Panc1 (cell line): ENCODE measurements around the gene MRGPRX4.

Experiments used
- POLR2AphosphoS5 ChIP-seq: IDR thresholded peaks from 2 replicates; pipeline ENCODE4 v1.6.1; 2012; ENCODE audit warnings: mild to moderate bottlenecking, low read depth, low read length, moderate library complexity
- SIN3A ChIP-seq: IDR thresholded peaks from 2 replicates; pipeline ENCODE4 v1.6.1; 2012; ENCODE audit warnings: low read depth, mild to moderate bottlenecking, low read length, moderate library complexity, borderline replicate concordance; ENCODE audit not compliant: insufficient read depth
- TCF7L2 ChIP-seq: IDR thresholded peaks from 2 replicates; pipeline ENCODE4 v1.6.1; 2011; ENCODE audit warnings: mild to moderate bottlenecking, low read depth, low read length, inconsistent platforms
- TF ChIP-seq, protein P1 (sequence below): fragments of 450-650 bp; IDR thresholded peaks from 2 replicates; pipeline ENCODE4 v1.5.1; 2017; ENCODE audit warnings: mild to moderate bottlenecking
- TF ChIP-seq, protein P2 (sequence below), 2 experiments: IDR thresholded peaks; 2 replicates each; pipeline ENCODE4 v1.6.1; 2011 to 2012; ENCODE audit warnings: low read depth in 2 of 2, control low read depth in 1 of 2, low read length in 1 of 2, mild to moderate bottlenecking in 1 of 2, moderate library complexity in 1 of 2; ENCODE audit not compliant: insufficient read depth in 1 of 2

DNA sequence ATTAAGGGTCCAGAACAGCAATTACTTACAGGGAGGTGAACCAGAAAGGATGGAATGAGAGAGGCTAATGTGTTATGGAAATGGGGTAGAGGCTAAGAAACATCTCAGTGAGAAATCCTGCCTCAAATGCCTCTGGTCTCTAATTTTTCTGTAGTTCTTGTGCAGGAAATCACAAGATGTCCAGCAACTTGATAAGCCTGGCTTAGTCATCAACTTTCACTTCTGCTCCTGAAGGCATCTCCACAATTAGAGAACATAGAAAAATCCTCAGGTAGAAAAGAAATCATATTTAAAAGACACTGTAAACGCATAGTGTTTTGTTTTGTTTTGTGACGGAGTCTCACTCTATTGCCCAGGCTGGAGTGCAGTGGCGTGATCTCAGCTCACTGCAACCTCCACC is 18.7 kb downstream of the MRGPRX4 start:
- TF ChIP-seq, protein P1, sequence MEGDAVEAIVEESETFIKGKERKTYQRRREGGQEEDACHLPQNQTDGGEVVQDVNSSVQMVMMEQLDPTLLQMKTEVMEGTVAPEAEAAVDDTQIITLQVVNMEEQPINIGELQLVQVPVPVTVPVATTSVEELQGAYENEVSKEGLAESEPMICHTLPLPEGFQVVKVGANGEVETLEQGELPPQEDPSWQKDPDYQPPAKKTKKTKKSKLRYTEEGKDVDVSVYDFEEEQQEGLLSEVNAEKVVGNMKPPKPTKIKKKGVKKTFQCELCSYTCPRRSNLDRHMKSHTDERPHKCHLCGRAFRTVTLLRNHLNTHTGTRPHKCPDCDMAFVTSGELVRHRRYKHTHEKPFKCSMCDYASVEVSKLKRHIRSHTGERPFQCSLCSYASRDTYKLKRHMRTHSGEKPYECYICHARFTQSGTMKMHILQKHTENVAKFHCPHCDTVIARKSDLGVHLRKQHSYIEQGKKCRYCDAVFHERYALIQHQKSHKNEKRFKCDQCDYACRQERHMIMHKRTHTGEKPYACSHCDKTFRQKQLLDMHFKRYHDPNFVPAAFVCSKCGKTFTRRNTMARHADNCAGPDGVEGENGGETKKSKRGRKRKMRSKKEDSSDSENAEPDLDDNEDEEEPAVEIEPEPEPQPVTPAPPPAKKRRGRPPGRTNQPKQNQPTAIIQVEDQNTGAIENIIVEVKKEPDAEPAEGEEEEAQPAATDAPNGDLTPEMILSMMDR, result no peak
- no peak for TF ChIP-seq POLR2AphosphoS5
- TF ChIP-seq, protein P2, sequence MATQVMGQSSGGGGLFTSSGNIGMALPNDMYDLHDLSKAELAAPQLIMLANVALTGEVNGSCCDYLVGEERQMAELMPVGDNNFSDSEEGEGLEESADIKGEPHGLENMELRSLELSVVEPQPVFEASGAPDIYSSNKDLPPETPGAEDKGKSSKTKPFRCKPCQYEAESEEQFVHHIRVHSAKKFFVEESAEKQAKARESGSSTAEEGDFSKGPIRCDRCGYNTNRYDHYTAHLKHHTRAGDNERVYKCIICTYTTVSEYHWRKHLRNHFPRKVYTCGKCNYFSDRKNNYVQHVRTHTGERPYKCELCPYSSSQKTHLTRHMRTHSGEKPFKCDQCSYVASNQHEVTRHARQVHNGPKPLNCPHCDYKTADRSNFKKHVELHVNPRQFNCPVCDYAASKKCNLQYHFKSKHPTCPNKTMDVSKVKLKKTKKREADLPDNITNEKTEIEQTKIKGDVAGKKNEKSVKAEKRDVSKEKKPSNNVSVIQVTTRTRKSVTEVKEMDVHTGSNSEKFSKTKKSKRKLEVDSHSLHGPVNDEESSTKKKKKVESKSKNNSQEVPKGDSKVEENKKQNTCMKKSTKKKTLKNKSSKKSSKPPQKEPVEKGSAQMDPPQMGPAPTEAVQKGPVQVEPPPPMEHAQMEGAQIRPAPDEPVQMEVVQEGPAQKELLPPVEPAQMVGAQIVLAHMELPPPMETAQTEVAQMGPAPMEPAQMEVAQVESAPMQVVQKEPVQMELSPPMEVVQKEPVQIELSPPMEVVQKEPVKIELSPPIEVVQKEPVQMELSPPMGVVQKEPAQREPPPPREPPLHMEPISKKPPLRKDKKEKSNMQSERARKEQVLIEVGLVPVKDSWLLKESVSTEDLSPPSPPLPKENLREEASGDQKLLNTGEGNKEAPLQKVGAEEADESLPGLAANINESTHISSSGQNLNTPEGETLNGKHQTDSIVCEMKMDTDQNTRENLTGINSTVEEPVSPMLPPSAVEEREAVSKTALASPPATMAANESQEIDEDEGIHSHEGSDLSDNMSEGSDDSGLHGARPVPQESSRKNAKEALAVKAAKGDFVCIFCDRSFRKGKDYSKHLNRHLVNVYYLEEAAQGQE (IDR thresholded peaks at IDR 0.05; ENCODE audit: insufficient read depth in 1 of 2, low read depth in 2 of 2, low read length in 1 of 2), result no peak
- TF ChIP-seq SIN3A, result no peak
- TF ChIP-seq TCF7L2, result no peak
